ENCODE data around the gene MTARC2.

- TF ChIP-seq CTCF (IDR thresholded peaks at IDR 0.05) (no peak), POLR2AphosphoS5 (IDR thresholded peaks at IDR 0.05; ENCODE audit: low read depth, low read length) (no peak), MAX (IDR thresholded peaks at IDR 0.05; ENCODE audit: low read depth) (no peak), FOXM1 (IDR thresholded peaks at IDR 0.05; ENCODE audit: low read depth) (no peak), REST (IDR thresholded peaks at IDR 0.05; ENCODE audit: low read depth, low read length) (no peak), RAD21 (IDR thresholded peaks at IDR 0.05; ENCODE audit: low read length) (no peak), ELF1 (IDR thresholded peaks at IDR 0.05) (no peak)
- TF ChIP-seq, protein P1, sequence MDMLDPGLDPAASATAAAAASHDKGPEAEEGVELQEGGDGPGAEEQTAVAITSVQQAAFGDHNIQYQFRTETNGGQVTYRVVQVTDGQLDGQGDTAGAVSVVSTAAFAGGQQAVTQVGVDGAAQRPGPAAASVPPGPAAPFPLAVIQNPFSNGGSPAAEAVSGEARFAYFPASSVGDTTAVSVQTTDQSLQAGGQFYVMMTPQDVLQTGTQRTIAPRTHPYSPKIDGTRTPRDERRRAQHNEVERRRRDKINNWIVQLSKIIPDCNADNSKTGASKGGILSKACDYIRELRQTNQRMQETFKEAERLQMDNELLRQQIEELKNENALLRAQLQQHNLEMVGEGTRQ (IDR thresholded peaks at IDR 0.05; ENCODE audit: borderline replicate concordance, low read depth, low read length): no peak
Measured at GRCh38 chr1:220807726-220808125, 59.6 kb downstream of the MTARC2 start.
